SU-DHL-6 (cell line): ENCODE data around the gene MMP8.

Source experiments
- H2AFZ ChIP-seq: fragments of 200-600 bp; sonication (generic); 2 replicates; pipeline ENCODE4 v1.6.1; 2014; ENCODE audit warnings: low read depth, mild to moderate bottlenecking, moderate library complexity, mixed read lengths, antibody characterized with exemption, low read length; ENCODE audit not compliant: severe bottlenecking
- H3F3A ChIP-seq: fragments of 200-600 bp; shearing (Covaris generic); 2 replicates; pipeline ENCODE4 v1.6.0; 2016; ENCODE audit warnings: antibody characterized with exemption, mild to moderate bottlenecking; ENCODE audit not compliant: insufficient read depth
- H3K27ac ChIP-seq: fragments of 200-600 bp; sonication (generic); 2 replicates; pipeline ENCODE4 v1.5.1; 2016; ENCODE audit warnings: low read depth, mild to moderate bottlenecking, low read length, moderate library complexity, mixed read lengths
- H3K27me3 ChIP-seq: fragments of 200-600 bp; sonication (generic), shearing (Covaris generic); 2 replicates; pipeline ENCODE4 v1.6.0; 2014; ENCODE audit warnings: mild to moderate bottlenecking, low read length
- H3K36me3 ChIP-seq: fragments of 200-600 bp; sonication (generic); 2 replicates; pipeline ENCODE4 v1.6.1; 2014; ENCODE audit warnings: mild to moderate bottlenecking, low read length, mixed read lengths
- H3K4me2 ChIP-seq: fragments of 300-600, 200-600 bp; shearing (Covaris generic), sonication (generic); 2 replicates; pipeline ENCODE4 v1.6.0; 2014; ENCODE audit warnings: low read length, low read depth, mild to moderate bottlenecking; ENCODE audit not compliant: poor library complexity, severe bottlenecking
- H3K4me3 ChIP-seq: fragments of 200-600 bp; sonication (generic); 2 replicates; pipeline ENCODE4 v1.5.1; 2014; ENCODE audit warnings: antibody characterized with exemption, low read length, mild to moderate bottlenecking, mixed read lengths; ENCODE audit not compliant: insufficient read depth, poor library complexity, severe bottlenecking
- H3K79me2 ChIP-seq: fragments of 200-600 bp; sonication (generic); 2 replicates; pipeline ENCODE4 v1.6.1; 2014; ENCODE audit warnings: mild to moderate bottlenecking, low read length, moderate library complexity; ENCODE audit not compliant: insufficient read depth
- H3K9ac ChIP-seq: fragments of 200-600 bp; sonication (generic); 2 replicates; pipeline ENCODE4 v1.7.0; 2014; ENCODE audit warnings: mild to moderate bottlenecking, low read length
- H3K9me2 ChIP-seq: fragments of 200-600 bp; sonication (generic); replicated peaks from 2 replicates; pipeline ENCODE4 v1.6.1; 2014; ENCODE audit warnings: low read length; ENCODE audit not compliant: insufficient read depth
- H3K9me3 ChIP-seq: fragments of 200-600 bp; sonication (generic); 2 replicates; pipeline ENCODE4 v1.6.1; 2014; ENCODE audit warnings: low read length, mixed read lengths; ENCODE audit not compliant: insufficient read depth
- H4K20me1 ChIP-seq: fragments of 200-600 bp; sonication (generic); 2 replicates; pipeline ENCODE4 v1.6.1; 2014; ENCODE audit warnings: low read depth, mild to moderate bottlenecking, antibody characterized with exemption, low read length, moderate library complexity, mixed read lengths
- CTCF ChIP-seq: fragments of 200-600 bp; sonication (generic); IDR thresholded peaks from one replicate; pipeline ENCODE4 v1.5.1; 2017; ENCODE audit warnings: antibody characterized with exemption, mild to moderate bottlenecking, low read length, moderate library complexity; ENCODE audit not compliant: insufficient read depth, poor library complexity, severe bottlenecking
- EZH2phosphoT487 ChIP-seq: fragments of 200-600 bp; sonication (generic), shearing (Covaris generic); conservative IDR thresholded peaks from 2 replicates; pipeline ENCODE4 v1.6.1; 2018; ENCODE audit warnings: mild to moderate bottlenecking, antibody characterized with exemption, low read length, moderate library complexity, mixed read lengths

MMP8 gene

GRCh38 chr11:102770191-102770590 lies 45.4 kb upstream of the MMP8 start:
- H3K79me2 ChIP-seq = no peaks in the 10 kb centered on the region
- no peaks in the 10 kb centered on the region for H3K9me2 ChIP-seq
- H3K9me3 ChIP-seq = no peaks in the 10 kb centered on the region
- H3K4me2 ChIP-seq = no peak overlapping the region
- no peaks in the 10 kb centered on the region for H3K36me3 ChIP-seq
- no peaks in the 10 kb centered on the region for H4K20me1 ChIP-seq
- no peak overlapping the region for H2AFZ ChIP-seq
- no peaks in the 10 kb centered on the region for H3K27me3 ChIP-seq
- H3K4me3 ChIP-seq = no peak overlapping the region
- H3K27ac ChIP-seq = no peak overlapping the region
- no peak overlapping the region for H3K9ac ChIP-seq
- TF ChIP-seq EZH2phosphoT487 (no peak), CTCF (no peak)
- H3F3A ChIP-seq = no peaks in the 10 kb centered on the region

GRCh38 chr11:102767800-102768199 lies 43.0 kb upstream of the MMP8 start:
- H3K4me2 ChIP-seq = no peak overlapping the region
- H2AFZ ChIP-seq = no peak overlapping the region
- H3K9me2 ChIP-seq = no peaks in the 10 kb centered on the region
- no peak overlapping the region for H3K4me3 ChIP-seq
- no peaks in the 10 kb centered on the region for H3K79me2 ChIP-seq
- H3K36me3 ChIP-seq = no peaks in the 10 kb centered on the region
- no peaks in the 10 kb centered on the region for H4K20me1 ChIP-seq
- H3K27ac ChIP-seq = no peak overlapping the region
- TF ChIP-seq CTCF (no peak), EZH2phosphoT487 (no peak)
- no peaks in the 10 kb centered on the region for H3K9me3 ChIP-seq
- no peaks in the 10 kb centered on the region for H3K27me3 ChIP-seq
- no peak overlapping the region for H3K9ac ChIP-seq
- H3F3A ChIP-seq = no peaks in the 10 kb centered on the region

GRCh38 chr11:102763440-102763839 lies 38.7 kb upstream of the MMP8 start:
- Histone ChIP-seq H3F3A (no peaks in the 10 kb centered on the region), H3K27ac (no peak overlapping the region), H2AFZ (no peak overlapping the region), H3K27me3 (no peaks in the 10 kb centered on the region), H3K79me2 (no peaks in the 10 kb centered on the region), H3K9me2 (no peaks in the 10 kb centered on the region), H3K4me3 (no peak overlapping the region), H3K4me2 (no peak overlapping the region), H3K9ac (no peak overlapping the region), H3K9me3 (no peaks in the 10 kb centered on the region), H3K36me3 (no peaks in the 10 kb centered on the region), H4K20me1 (no peaks in the 10 kb centered on the region)
- TF ChIP-seq EZH2phosphoT487 (no peak), CTCF (no peak)

- no peak overlapping the region for H3K27ac ChIP-seq
- no peak for TF ChIP-seq CTCF
- no peak for TF ChIP-seq EZH2phosphoT487
Observed at GRCh38 chr11:102762361-102762767, 37.6 kb upstream of the MMP8 start.

More at GRCh38 chr11:102762361-102762767, 37.6 kb upstream of the MMP8 start:
- Histone ChIP-seq H2AFZ (no peak overlapping the region), H3K4me3 (no peak overlapping the region), H3K27me3 (no peaks in the 10 kb centered on the region), H3K9ac (no peak overlapping the region), H3K9me2 (no peaks in the 10 kb centered on the region), H3K4me2 (no peak overlapping the region), H4K20me1 (no peaks in the 10 kb centered on the region), H3K36me3 (no peaks in the 10 kb centered on the region), H3K79me2 (no peaks in the 10 kb centered on the region), H3F3A (no peaks in the 10 kb centered on the region), H3K9me3 (no peaks in the 10 kb centered on the region)
